GM12878 (cell line): Measurements from ENCODE around the gene MED10. TPM values are rescaled to one million over a fixed set of nuclear protein-coding genes. Genes with fewer than 3 reads are reported as not detected.

Source experiments
- ATAC-seq: fragments of 200-7000 bp; cut with Tn5 transposase; 3 replicates; pipeline ENCODE4 v1.9.1; 2020; ENCODE audit warnings: mild to moderate bottlenecking, moderate library complexity
- BruUV-seq: library from RNA; stranded (reverse); fragments of 400-500 nt; replicated peaks from 2 replicates; lab custom pipeline; 2021; lab: Mats Ljungman, UMichigan
- CTCF ChIA-PET: fragments of 300-600 bp; sonication (Branson Sonifier 250); formaldehyde crosslinking; extraction: SDS; loops from one replicate; lab custom pipeline; 2021; ENCODE audit warnings: inconsistent platforms; lab: Yijun Ruan, JAX
- POLR2A ChIA-PET: fragments of 350-600 bp; formaldehyde crosslinking; extraction: SDS; loops from one replicate; lab custom pipeline; 2021; ENCODE audit warnings: inconsistent platforms; lab: Charles Lee
- RAD21 ChIA-PET: fragments of 300-600 bp; sonication (Branson Sonifier 250); formaldehyde crosslinking; loops from one replicate; lab custom pipeline; 2023; ENCODE audit warnings: antibody characterized with exemption; ENCODE audit not compliant: unreplicated experiment; lab: Charles Lee
- SMC1A ChIA-PET: fragments of 300-600 bp; sonication (Branson Sonifier 250); formaldehyde crosslinking; loops from one replicate; lab custom pipeline; 2023; ENCODE audit not compliant: unreplicated experiment, uncharacterized antibody; lab: Charles Lee
- DNase-seq: peaks from one replicate; pipeline ENCODE4 v3.0.0-alpha.2; 2011; ENCODE audit warnings: low read depth, low spot score
- FAIRE-seq: peaks from 3 replicates; lab custom pipeline; 2011; peaks lifted over from hg19 to GRCh38; lab: Jason Lieb, UNC
- H2AFZ ChIP-seq: 2 replicates; pipeline ENCODE4 v1.6.0; 2011; ENCODE audit warnings: low read depth, low read length, control low read depth; ENCODE audit not compliant: control insufficient read depth
- H3K27ac ChIP-seq: 2 replicates; pipeline ENCODE4 v1.5.1; 2011; ENCODE audit warnings: control low read depth; ENCODE audit not compliant: control insufficient read depth, insufficient read depth
- H3K27me3 ChIP-seq, 2 experiments: replicated peaks in 1 of 2; 2 replicates each; pipeline versions ENCODE4 v1.6.0 to v1.6.1; 2011; ENCODE audit warnings: low read length in 1 of 2; ENCODE audit not compliant: control insufficient read depth in 2 of 2, insufficient read depth in 2 of 2
- H3K36me3 ChIP-seq, 2 experiments: 2 replicates each; pipeline ENCODE4 v1.5.1; 2011; ENCODE audit warnings: low read length in 1 of 2; ENCODE audit not compliant: control insufficient read depth in 2 of 2, insufficient read depth in 2 of 2
- H3K4me1 ChIP-seq: 2 replicates; pipeline ENCODE4 v1.6.1; 2011; ENCODE audit warnings: mild to moderate bottlenecking, low read length, moderate library complexity, mixed read lengths; ENCODE audit not compliant: control insufficient read depth, insufficient read depth
- H3K4me2 ChIP-seq: 2 replicates; pipeline ENCODE4 v1.6.0; 2011; ENCODE audit warnings: control low read depth; ENCODE audit not compliant: control insufficient read depth, insufficient read depth
- H3K4me3 ChIP-seq: fragments of 200-600 bp; sonication (generic); 2 replicates; pipeline ENCODE4 v1.5.1; 2016
- H3K79me2 ChIP-seq: 2 replicates; pipeline ENCODE4 v1.6.0; 2011; ENCODE audit warnings: low read length; ENCODE audit not compliant: control insufficient read depth, insufficient read depth
- H3K9ac ChIP-seq: 2 replicates; pipeline ENCODE4 v1.8.0; 2011; ENCODE audit warnings: low read length, control low read depth, mixed read lengths; ENCODE audit not compliant: control insufficient read depth, insufficient read depth
- H3K9me3 ChIP-seq: replicated peaks from 3 replicates; pipeline ENCODE4 v1.5.1; 2011; ENCODE audit warnings: mild to moderate bottlenecking, low read length; ENCODE audit not compliant: control insufficient read depth, insufficient read depth
- H4K20me1 ChIP-seq: 2 replicates; pipeline ENCODE4 v1.6.0; 2011; ENCODE audit not compliant: control insufficient read depth, insufficient read depth
- JUND ChIP-seq: IDR thresholded peaks from 2 replicates; pipeline ENCODE4 v1.6.1; 2012; ENCODE audit warnings: low read depth, mild to moderate bottlenecking, low read length, improper control_type of control experiment, moderate library complexity
- NFYB ChIP-seq: IDR thresholded peaks from 2 replicates; pipeline ENCODE4 v1.6.1; 2011; ENCODE audit warnings: low read depth, mild to moderate bottlenecking, low read length, improper control_type of control experiment, moderate library complexity; ENCODE audit not compliant: insufficient read depth
- NRF1 ChIP-seq: conservative IDR thresholded peaks from 2 replicates; pipeline ENCODE4 v1.6.1; 2011; ENCODE audit warnings: mild to moderate bottlenecking, low read depth, low read length, improper control_type of control experiment
- WGBS: methylation state at CpG from one replicate; pipeline ENCODE4 v1.1.6; 2016; ENCODE audit warnings: low lambda C conversion rate; ENCODE audit not compliant: insufficient replicate concordance, insufficient coverage; ENCODE audit errors: missing lambda C conversion rate; 5-methylcytosine and 5-hydroxymethylcytosine counted together
- in situ Hi-C: fragments of 300-500 bp; cut with MboI; formaldehyde crosslinking; loops from 9 replicates; pipeline ENCODE4 v1.14.3; 2018; ENCODE audit warnings: mixed read lengths
- intact Hi-C: fragments of 100-400 bp; cut with micrococcal nuclease; formaldehyde crosslinking; loops from one replicate; pipeline ENCODE4 v1.14.2; 2022; ENCODE audit not compliant: unreplicated experiment
- polyA plus RNA-seq, 11 experiments: library from polyadenylated mRNA; depleted of rRNA in 4 of 11; unstranded in 6 of 11; stranded (reverse) in 5 of 11; fragments of >200 nt; fragmentation: Nextera tagmentation in 4 of 11; fragmentation: Illumina TruSeq in 1 of 11; extraction: Ambion mirVana in 4 of 11; extraction: Trizol in 1 of 11; gene quantifications; 1 replicate in 1 of 11; 2 replicates in 10 of 11; pipeline versions ENCODE4 v1.2.1 to v1.2.3, GENCODE V29; 2011 to 2016; ENCODE audit warnings: inconsistent platforms in 2 of 11, missing spikeins in 2 of 11, low read depth in 1 of 11
- total RNA-seq, 4 experiments: library from RNA; depleted of rRNA in 3 of 4; stranded (reverse); fragments of >200 nt in 3 of 4; fragmentation: Illumina TruSeq in 1 of 4; extraction: Trizol in 1 of 4; gene quantifications; 2 replicates each; pipeline versions ENCODE4 v1.2.1 to v1.2.3, GENCODE V29; 2013 to 2021

MED10 gene
- total and polyA plus RNA-seq, 10 of the 15 experiments (the other 5 are each of a cell fraction or from before 2014, with no cell fraction given) = 21.2 to 111 (median 46.6) TPM

DNA sequence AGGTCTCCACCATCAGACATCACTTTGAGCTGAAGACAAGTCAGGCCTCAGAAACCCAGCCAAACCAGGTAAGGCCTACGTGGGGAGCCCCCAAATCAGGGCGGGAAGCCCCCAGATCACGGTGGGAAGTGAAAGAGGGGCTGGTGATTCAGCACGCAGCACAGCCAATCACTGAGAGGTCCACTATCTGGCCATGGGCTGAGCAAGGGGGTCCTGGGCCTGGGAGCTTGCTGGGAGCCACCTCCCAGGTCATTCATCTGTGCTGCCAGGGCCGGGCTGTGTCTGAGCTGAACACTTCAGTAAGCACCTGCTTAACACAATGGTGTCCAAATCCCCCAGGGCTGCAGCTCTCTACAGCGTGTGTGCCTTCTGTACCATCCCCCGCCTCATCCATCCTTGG, 15.5 kb downstream of the MED10 start:
- Histone ChIP-seq H4K20me1 (no peaks in the 10 kb centered on the region), H3K4me3 (no peak overlapping the region)
- SMC1A ChIA-PET = no interaction called here
- TF ChIP-seq JUND = no peak
- TF ChIP-seq NRF1 = no peak
- TF ChIP-seq, all 136 proteins: peak for 0
- in situ Hi-C loops = no loop called here
- RAD21 ChIA-PET = no interaction called here
- ATAC-seq = no peak
- DNase-seq = no peak
- POLR2A ChIA-PET = no interaction called here
- Histone ChIP-seq H3K4me2 (no peak overlapping the region), H3K9ac (no peak overlapping the region), H3K36me3 (peaks cover 2% of the 10 kb centered on the region in 2 experiments; a peak in 3 of 4 replicates), H3K27me3 (no peaks in the 10 kb centered on the region), H3K4me1 (peaks cover 4% of the 10 kb centered on the region; the same call in 1 of the 2 replicates), H3K9me3 (no peaks in the 10 kb centered on the region; the same call in 2 of the 3 replicates), H3K27ac (no peak overlapping the region), H2AFZ (no peak overlapping the region), H3K79me2 (no peaks in the 10 kb centered on the region)
- no TSS peak for BruUV-seq
- CTCF ChIA-PET = no interaction called here
- FAIRE-seq = no peak
- intact Hi-C loops = no loop called here
- WGBS = 83% methylated on average over 7 of the region's 7 CpGs

GRCh38 chr5:6361101-6361500, 17.2 kb downstream of the MED10 start:
- in situ Hi-C loops = no loop called here
- ChIA-PET SMC1A (no interaction called here), POLR2A (no interaction called here)
- no peaks in the 10 kb centered on the region for H3K79me2 ChIP-seq
- no peak overlapping the region for H3K4me2 ChIP-seq
- H3K27ac ChIP-seq = no peak overlapping the region
- TF ChIP-seq NFYB = no peak
- TF ChIP-seq, all 136 proteins: peak for 0
- Histone ChIP-seq H3K9ac (no peak overlapping the region), H3K27me3 (no peaks in the 10 kb centered on the region), H3K36me3 (no peaks in the 10 kb centered on the region; a peak in 1 of 4 replicates), H3K4me1 (peaks cover 4% of the 10 kb centered on the region; the same call in 1 of the 2 replicates), H3K4me3 (no peak overlapping the region), H3K9me3 (no peaks in the 10 kb centered on the region; the same call in 2 of the 3 replicates), H4K20me1 (no peaks in the 10 kb centered on the region), H2AFZ (no peak overlapping the region)
- no TSS peak for BruUV-seq
- FAIRE-seq (no peak), DNase-seq (no peak), ATAC-seq (no peak)
- ChIA-PET RAD21 (no interaction called here), CTCF (no interaction called here)
- intact Hi-C loops = no loop called here
- 97% methylated on average over 4 of the region's 8 CpGs for WGBS
